ENCODE measurements around the gene SLC25A33.
A peak's percentile ranks its signal among the peaks of the same experiment; 100 is the strongest.

Gene SLC25A33

DNA sequence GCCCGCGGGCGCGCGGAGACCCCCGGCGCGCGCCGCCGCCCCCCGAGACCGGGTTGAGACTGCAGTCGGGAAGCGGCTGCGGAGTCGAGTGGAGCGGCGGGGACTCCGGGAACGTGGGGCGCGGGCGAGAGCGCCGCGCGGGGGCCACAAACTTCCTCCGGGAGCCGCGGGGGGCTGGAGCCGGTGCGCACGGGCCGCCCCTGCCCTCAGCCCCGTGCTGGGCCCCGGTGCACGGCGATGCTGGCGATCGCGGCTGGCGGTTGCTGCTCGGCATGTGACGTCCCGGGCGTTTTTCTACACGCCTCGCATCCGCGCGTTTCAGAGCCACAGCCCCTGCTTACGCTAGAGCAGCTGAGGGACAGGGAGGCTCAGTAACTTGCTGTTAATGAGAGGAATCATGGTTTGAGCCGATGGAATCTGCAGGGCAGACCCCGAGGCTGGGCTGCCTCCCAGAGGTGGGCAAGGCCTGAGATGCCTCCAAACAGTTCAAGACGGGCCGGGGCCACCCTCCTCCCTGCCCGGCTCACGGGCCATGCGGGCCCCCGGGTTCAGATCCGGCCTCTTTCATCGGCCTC lies 50.0 kb downstream of the SLC25A33 start:
- peak in 2 of 4 experiments; percentile 16 to 30 for DNase-seq

DNA sequence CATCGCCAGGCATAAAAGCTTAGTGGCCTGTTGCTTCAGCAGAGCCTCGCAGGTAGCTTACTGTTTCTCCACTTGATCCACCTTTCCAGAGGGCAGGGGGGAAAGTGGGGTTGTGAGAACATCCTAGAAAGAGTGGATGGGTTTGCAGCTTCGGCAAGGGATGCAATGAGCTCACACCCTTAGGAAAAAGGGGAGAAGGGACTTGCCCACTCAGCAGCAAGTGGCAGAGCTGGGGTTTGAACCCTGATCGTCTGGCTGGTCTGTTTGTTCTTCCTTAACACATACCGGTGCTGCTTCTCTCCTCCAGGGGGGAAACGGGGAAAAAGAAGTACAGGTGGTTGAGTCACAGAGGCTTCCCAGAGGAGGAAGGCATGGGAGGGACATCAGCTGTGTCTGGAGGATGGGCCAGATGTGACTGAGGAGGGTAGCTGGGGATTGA lies 50.5 kb downstream of the SLC25A33 start:
- DNase-seq: no peak

DNA sequence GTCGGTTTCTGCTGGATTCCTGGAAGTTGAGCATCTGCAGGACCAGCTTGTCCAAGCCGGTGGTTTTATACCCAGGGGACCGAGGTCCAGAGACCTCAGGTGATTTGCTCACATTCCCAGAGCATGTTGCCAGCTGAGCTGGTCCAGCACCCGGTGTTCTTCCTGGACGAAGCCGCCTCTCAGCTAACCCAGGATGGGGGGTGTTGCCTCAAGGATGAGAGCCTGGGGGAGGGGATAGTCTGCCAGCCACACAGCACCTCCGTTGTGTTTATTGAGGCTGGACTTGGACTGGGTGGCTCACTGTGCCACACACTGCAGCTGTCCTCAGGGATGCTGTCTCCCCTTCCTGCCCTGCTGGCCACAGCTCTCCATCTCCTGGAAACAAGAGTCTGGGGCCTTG lies 50.9 kb downstream of the SLC25A33 start:
- no peak for DNase-seq

DNA sequence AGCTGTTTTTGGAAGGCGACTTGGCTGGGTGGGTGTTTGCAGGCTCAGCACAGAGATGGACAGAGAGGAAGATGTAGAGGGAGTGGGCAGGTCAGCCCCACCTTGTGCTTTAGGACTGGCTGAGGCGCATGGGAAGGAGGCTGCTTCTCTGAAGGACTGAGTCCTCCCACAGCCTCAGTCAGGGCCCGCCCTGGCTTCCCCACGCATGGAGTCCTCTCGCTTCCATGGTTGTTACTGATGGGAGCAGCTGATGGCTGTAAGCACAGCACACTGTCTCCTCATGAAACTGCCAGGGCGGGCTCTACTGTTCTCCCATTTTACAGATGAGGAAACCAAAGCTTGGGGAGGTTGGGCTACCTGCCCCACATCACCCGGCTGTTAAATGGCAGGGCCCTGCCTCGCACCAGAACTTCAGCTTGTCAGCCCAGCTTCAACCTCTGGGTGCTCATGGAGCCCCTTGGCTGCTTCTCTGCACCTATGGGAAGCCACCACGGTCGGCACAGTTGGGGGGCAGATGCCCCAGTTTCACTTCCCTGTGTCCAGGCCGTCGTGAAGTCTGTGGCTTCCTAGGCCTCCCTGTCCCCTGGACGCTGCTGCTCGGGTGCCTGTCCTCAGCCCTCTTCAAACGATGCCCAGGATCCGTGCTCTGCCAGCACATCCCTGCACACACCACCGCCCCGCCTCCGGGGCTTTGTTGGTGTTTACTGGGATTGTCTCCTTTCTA lies 51.8 kb downstream of the SLC25A33 start:
- DNase-seq: no peak

DNA sequence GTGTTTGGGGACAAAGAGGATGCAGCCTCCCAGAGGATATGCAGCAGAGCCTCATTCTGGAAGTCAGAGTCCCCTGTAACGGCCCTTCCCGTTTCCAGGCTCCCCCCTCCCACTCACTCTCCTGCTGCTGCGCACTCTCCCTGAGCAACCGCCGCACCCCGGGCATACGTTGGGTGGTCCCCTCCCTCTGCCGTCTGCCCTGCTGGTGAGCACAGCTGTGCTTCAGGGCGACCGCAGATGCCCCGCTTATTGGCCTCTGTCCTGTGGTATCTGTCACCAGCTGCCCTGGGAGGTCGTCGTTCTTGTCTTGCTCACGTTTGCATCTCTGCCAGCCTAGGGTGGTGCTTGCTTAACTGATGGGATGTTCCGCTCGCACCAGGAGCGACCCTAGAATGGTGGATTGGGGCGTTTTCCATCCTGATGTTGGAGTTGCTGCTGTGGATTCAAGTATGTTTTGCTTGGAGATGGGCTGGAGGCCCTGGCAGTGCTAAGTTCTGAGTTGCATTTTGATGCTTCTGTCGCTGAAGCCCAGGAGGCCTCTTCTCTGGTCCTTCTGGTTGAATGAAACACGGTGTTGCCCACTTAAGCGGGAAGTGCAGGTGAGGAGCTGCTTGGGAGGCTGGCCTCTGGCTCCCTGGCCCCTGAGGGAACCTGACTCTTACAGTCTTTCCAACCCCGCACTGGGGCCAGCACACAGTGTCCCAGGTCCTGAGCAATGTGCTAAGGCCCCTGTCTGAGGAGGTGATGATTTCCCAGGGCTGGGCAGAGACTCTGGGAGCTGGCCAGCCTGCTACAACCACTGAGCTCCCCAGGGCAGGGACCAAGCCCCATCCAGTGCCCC lies 52.6 kb downstream of the SLC25A33 start:
- no peak for DNase-seq

DNA sequence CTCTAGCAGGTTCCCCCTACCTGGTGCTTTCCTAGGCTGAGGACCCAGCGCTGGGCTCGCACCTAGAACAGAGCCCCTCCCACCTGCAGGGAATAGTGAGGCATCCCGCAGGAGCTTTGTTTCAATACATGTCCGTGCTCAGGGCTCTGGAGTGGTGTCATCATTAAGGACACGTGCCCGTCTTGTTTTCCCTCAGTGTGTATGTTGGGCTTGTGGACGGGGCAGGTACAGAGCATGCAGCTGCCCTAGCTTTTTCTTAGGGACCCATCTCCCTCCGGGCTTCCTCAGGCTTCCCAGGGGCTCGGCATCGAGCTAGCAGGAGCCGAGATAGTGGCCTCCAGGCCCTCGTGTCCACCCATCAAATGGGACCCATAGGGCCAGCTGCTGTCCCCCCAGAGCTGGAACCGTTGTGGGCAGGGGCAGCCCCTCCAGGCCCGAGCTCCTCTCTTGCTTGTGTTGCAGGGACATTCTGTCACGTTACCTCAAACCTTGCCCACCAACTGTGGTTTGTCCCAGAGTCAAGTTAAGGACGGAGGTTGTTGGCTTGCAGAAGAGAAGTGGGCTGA lies 53.3 kb downstream of the SLC25A33 start:
- DNase-seq: no peak

DNA sequence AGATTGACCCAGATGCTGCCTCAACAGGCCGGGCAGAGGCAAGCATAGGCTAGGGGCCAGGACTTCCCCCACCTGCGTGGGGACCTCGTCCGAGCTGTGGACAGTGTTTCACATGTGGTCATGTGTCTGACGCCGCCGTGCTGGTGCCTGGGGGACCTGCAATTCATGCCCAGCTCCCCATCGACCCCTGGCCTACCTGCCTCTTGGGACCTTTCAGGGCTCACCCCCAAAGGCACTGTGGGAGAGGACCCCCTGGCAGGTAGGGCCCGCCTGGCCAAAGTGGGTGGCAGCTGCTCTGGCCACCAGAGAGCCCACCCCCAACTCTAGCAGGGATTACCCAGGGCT lies 53.9 kb downstream of the SLC25A33 start:
- no peak for DNase-seq

DNA sequence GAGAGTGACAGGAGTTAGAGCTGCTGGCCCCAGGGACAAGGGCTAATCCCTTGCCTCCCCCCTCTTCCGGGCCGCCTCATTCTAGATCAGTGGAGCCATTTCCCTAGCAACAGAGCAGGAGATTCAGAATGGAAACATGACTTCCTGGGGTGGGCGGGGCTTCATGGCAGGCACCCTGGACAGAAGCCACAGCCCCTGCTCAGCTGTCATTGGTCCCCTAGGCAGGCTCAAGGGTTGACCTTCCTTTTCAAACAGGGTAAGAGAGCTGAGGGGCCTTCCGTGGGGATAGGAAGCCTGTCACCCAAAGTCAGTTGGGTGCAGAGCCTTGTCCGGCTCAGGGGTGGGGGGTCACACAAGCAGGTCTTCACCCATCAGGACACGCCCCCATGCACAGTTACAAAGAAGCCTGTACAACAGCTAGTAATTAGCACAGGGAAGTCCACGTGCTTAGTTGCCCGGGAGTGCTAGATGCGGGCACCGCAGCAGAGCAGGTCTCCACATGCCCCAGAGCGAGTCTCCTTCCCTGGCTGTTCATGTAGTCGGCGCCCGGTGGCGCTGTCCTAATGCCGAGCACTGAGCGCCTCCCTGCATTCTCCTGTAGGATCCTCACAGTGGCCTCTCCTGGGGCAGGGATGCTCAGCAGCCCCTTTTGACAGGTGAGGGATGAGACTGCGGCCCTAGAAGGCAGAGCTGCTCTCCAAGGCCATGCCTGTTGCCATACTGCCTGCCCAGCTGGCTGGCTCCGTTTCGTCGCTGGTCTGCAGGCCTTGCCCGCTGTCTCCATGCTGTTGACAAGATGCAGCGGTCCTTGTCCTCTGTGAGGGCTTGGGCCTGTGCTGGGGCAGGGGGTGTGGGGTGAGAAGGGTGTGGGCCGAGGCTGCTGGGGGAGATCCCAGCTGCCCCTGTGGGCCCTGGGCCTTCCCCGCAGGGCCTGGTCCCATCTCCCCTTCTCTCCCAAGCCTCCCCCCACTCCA lies 54.5 kb downstream of the SLC25A33 start:
- no peak for DNase-seq

DNA sequence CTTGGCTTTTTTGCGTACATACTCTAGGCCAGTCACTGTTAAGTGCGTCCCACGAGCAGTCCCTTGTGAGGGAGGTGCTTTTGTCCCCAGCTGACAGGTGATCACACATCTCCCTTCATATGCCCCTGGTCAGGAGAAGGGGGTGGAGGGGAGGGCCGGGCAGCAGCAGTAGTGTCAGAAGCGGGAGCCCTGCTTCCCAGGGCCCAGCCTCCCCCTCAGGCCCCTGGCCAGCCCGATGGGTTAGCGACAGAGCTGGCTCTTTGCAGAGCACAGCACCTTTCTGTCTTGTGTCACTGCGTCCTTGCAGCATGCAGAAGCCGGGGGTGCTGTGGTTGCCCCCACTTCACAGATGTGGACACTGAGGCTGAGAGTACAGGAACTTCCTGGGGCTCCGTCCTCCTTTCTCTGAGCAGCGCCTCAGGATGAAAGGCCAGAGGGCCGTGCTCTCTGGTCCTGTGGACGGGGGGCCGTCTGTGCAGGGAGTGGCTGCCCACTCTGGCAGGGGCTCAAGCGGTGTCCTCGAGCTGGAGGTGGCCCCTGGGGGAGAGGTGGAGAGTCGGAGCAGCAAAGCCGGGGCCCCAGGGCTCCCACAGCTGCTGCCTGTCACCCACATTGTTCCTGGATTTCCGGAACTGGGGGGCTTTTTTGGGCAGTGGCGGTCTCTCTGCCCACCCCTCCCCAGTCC lies 55.3 kb downstream of the SLC25A33 start:
- DNase-seq: no peak

DNA sequence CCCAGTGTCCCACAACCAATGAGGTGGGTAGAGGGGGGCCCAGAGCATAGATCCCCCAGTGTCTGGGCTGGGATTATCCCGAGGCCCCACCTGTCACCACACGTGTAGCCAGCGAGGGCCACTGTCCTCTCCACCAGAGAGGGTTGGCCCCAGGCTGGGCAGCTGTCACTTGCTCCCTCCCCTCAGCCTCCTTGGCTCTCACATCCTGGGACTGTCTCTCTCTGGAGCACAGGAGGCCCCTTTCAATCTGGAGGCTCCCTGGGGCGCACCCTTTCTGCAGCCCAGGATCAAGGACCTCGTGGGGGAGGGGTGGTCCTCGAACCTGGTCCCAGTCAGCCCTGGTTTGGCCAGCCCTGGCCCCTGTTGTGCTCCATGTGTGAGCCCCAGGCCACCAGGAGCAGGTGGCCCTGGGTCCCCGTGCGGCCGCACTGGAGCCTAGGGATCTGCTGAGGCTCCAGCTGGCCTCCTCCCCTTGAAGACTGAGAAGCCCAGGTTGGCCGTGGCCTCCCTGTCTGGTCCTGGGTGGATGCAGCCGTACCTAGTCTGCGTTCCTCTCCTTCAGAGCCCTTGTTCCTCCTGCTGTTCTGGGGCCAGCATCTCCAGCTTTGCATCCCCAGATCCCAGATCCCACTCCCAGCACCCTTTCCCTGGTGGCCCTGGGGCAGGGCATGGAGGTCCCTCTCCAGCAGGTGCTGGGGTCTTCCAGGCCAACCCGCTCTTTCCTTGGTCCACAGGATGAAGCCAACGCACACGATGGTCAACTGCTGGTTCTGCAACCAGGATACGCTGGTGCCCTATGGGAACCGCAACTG lies 56.1 kb downstream of the SLC25A33 start:
- DNase-seq: no peak

DNA sequence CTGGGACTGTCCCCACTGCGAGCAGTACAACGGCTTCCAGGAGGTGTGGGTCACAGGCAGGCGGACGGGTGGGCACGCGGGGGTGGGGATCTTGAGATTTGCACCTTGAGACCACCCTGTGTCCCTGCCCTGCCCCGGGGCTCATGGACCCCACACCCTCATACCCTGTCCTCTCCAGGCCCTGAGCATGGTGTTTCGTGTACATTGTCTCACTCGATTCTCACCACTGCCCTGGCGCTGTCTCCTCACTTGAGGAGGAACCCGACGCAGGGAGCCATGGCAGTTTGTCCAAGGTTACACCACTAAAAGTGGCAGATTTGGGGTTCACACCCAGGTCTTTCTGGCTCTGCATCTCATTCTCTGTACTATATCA lies 56.7 kb downstream of the SLC25A33 start:
- DNase-seq: no peak

DNA sequence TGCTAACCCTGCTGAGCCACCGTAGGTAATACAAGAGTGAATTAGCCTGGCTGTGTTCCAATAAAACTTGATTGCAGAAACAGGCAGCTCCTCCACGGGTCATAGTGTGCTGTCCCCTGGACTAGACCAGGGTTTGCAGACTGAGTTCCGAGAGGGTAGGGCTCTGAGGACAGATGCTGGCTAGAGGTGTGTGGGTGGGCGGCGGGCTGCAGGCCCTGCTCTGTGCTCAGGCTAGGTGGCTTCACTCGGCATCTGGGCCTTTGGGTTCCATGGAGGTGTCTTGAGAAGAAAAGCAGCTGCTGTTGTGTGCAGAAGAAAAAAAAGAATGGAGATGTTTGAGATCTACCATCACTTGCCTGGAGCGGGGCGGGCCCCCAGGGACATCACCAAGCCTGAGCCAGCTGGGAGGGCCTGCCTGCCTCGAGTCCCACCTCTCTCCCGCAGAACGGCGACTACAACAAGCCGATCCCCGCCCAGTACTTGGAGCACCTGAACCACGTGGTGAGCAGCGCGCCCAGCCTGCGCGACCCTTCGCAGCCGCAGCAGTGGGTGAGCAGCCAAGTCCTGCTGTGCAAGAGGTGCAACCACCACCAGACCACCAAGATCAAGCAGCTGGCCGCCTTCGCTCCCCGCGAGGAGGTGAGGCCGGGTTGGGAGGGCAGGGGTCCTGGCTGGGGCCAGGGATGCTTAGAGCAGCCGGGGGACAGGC lies 57.3 kb downstream of the SLC25A33 start:
- no peak for DNase-seq

DNA sequence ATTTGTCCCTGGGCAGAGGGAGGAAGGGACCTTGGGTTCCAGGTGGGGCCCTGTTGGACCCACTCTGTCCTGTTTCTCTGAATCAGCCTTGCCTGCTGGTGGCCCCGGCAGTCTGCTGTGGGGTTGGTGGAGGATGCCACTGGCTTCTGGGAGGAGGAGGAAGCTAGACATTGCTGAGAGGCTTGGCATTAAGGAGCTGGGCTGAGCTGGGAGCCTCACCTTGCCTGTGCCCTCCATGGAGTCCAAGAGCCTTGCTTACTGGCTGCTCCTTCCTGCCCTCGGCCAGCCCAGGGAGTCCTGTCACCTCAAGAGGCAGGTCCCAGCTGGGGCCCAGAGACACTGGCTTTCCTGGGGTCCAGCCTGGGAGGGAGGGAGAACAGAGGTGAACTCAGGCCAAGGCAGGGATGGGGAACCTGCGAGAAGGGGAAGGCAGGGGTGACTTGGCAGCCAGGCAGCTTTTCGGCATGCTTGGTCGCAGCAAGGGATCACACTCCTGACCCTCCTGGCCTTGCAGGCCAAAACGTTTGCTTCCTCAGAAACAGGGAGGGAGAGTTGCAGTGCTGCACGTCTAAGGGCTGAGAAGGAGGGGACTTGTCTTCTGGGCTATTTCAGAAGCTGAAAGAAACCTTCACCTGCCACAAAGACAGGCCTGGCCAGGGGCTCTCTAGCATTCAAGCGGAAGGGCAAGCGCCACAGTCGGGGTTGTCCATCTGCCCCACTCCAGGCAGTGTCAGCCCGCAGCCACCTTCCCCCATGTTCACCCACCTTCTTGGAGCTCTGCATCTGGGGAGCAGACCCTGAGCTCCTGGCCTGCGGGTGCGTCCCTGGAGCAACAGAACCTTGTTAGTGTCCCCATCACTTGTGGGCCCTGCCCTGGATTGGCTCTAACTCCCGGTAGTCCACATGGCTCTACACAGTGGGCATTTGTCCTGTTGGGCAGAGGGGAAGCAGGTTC lies 58.4 kb downstream of the SLC25A33 start:
- DNase-seq: no peak

DNA sequence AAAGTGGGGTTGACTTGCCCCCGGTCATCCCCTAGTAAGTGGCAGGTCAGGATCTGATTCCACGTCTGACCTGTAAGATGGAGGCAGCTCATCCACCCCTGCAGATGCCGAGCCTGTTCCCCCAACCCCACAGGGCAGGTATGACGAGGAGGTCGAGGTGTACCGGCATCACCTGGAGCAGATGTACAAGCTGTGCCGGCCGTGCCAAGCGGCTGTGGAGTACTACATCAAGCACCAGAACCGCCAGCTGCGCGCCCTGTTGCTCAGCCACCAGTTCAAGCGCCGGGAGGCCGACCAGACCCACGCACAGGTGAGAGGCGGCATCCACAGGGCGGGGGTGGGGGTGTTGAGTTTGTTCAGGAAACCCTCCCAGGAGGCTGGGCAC lies 59.0 kb downstream of the SLC25A33 start:
- DNase-seq: no peak

DNA sequence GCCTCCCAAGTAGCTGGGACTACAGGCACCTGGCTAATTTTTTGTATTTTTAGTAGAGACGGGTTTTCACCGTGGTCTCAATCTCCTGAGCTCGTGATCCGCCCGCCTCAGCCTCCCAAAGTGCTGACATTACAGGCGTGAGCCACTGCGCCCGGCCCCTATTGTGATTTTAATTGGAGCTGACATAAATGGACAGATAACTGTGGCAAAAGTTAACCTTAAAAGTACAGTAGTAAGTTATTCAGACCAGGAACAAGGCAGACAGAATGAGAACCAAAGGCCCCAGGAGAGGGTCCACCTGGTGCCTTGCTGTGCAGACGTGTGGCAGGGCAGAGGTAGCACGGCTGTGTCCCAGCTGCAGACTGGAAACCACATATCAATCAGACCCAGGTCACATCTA lies 60.5 kb downstream of the SLC25A33 start:
- DNase-seq: no peak

DNA sequence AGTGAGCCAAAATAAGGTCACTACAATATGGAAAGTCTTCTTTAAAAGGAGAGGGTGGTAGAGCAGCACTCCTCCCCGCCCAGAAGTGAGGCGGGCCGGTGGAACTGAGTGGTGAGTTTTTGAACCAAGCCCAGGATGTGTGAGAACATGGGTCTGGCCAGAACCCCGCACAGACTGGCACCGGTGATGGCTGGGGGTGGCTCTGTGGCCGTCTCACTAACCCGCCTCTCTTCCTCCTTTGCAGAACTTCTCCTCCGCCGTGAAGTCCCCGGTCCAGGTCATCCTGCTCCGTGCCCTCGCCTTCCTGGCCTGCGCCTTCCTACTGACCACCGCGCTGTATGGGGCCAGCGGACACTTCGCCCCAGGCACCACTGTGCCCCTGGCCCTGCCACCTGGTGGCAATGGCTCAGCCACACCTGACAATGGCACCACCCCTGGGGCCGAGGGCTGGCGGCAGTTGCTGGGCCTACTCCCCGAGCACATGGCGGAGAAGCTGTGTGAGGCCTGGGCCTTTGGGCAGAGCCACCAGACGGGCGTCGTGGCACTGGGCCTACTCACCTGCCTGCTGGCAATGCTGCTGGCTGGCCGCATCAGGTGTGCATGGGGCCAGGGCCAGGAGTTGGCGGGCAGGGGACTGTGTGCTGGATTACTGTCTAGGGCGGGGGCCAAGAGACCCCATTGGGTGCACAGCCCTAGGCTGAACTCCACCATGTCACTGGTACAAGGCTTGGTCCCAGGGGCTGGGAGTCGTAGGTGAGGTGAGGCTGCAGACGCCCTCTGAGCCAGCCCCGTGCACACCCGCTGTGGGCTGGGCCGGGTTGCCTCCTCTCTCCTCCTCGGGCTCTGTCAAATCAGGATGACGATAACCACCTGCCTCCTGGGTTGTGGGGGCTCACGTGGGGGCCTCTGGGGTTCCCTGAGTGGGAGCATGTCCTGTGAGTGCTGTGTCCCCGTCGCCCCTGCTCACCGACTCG lies 61.9 kb downstream of the SLC25A33 start:
- no peak for DNase-seq

DNA sequence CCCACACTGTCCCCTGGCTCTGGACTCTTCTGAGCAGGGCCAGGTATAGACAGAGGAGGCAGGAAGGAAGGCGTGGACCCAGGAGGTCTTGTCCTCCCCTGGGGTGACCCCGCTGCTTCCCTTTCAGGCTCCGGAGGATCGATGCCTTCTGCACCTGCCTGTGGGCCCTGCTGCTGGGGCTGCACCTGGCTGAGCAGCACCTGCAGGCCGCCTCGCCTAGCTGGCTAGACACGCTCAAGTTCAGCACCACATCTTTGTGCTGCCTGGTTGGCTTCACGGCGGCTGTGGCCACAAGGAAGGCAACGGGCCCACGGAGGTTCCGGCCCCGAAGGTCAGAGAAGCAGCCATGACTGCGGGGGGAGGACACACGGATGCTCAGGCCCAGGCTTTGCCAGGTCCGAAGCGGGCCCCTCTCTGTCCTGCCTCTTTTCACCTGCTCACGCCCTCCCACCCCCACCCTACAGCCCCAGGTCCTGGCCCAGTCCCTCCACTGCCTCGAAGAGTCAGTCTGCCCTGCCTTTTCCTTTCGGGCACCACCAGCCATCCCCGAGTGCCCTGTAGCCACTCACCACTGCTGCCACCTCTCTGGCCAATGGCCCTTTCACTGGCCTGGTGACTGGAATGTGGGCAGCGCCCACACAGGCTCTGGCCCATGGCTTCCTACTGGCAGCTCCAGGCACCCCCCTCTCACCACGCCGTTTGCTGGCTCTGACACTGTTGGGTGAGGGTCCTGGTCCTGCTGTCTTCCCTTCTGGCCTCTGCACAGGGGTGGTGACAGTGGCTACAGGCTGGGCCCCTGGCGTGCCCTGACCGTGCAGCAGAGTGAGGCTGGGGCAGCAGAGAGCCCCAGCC lies 62.9 kb downstream of the SLC25A33 start:
- no peak for DNase-seq

Data from activated naive CD4-positive, alpha-beta T cell (primary cell).